Activated naive CD4-positive, alpha-beta T cell treated with anti-CD3 and anti-CD28 coated beads, Interleukin-2, amount 50 U/mL, for 72 hours (primary cell): ENCODE measurements around the gene HS1BP3. TPM values are rescaled to one million over a fixed set of nuclear protein-coding genes. Genes with fewer than 3 reads are reported as not detected.

Source experiments
- ATAC-seq, 2 donors: fragments of 150-1000 bp; cut with Tn5 transposase; 2 replicates each; pipeline ENCODE4 v1.10.0; 2021; ENCODE audit warnings: mild to moderate bottlenecking in 2 of 2, moderate library complexity in 2 of 2
- DNase-seq, 2 donors: peaks; one replicate each; pipeline ENCODE4 v3.0.0; 2021 to 2022; ENCODE audit warnings: low spot score in 2 of 2
- H3K27ac Mint-ChIP-seq, 2 donors: one replicate each; pipeline ENCODE4 v1.8.0; 2022; ENCODE audit warnings: mild to moderate bottlenecking in 2 of 2, mixed read lengths in 2 of 2
- H3K36me3 Mint-ChIP-seq, 2 donors: one replicate each; pipeline ENCODE4 v1.8.0; 2022; ENCODE audit warnings: mixed read lengths in 2 of 2
- H3K9me3 Mint-ChIP-seq, 2 donors: one replicate each; pipeline ENCODE4 v1.8.0; 2022; ENCODE audit warnings: mixed read lengths in 2 of 2
- total RNA-seq, 2 donors: library from RNA; stranded (reverse); gene quantifications; one replicate each; pipeline ENCODE4 v1.2.3, GENCODE V29; 2022

Gene HS1BP3
- total RNA-seq, 2 donors from 2014 or later: 6.1 to 7.9 TPM

GRCh38 chr2:20642055-20642971 lies 8.6 kb downstream of the HS1BP3 start:
- peak; percentile 69 to 82 for DNase-seq
- H3K36me3 Mint-ChIP-seq: no peaks in the 10 kb centered on the region
- peak; percentile 97 to 98 for ATAC-seq
- H3K9me3 Mint-ChIP-seq: no peaks in the 10 kb centered on the region
- H3K27ac Mint-ChIP-seq: no peak overlapping the region

- DNase-seq (no peak), ATAC-seq (no peak)
- Mint-ChIP-seq H3K36me3 (no peaks in the 10 kb centered on the region), H3K27ac (no peak overlapping the region), H3K9me3 (no peaks in the 10 kb centered on the region)
Observed at GRCh38 chr2:20641123-20641985, 9.5 kb downstream of the HS1BP3 start.

- no peak for DNase-seq
- no peaks in the 10 kb centered on the region for H3K36me3 Mint-ChIP-seq
- H3K9me3 Mint-ChIP-seq: no peaks in the 10 kb centered on the region
- peak overlapping the region in 1 of 2 donors; percentile 29 for H3K27ac Mint-ChIP-seq
- ATAC-seq: no peak
Observed at GRCh38 chr2:20640411-20641122, 10.3 kb downstream of the HS1BP3 start.

- no peak overlapping the region for H3K27ac Mint-ChIP-seq
- H3K9me3 Mint-ChIP-seq: no peaks in the 10 kb centered on the region
- no peak for ATAC-seq
- DNase-seq: no peak
- H3K36me3 Mint-ChIP-seq: peaks cover 0 to 5% of the 10 kb centered on the region in 2 donors
Observed at GRCh38 chr2:20638646-20639430, 12.1 kb downstream of the HS1BP3 start.

DNA sequence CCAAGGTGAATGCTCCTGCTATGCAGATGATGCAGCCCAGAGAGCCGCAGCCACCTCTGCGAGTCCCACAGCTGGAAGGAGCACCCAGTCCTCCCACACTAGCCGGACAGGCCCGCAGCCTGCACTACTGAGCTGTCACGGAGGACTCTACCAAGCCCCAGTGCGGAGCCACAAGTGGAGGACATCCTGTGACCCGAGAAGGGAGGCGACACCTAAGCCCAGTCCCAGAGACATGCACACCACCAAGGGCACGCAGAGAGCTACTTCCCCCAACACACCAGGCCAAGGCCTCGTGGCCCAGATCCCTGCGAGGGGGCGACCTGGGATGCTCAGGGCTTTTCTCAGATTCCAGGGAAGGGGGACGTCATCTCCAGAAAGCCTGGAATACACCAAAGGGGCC lies 12.9 kb downstream of the HS1BP3 start:
- no peak for DNase-seq
- Mint-ChIP-seq H3K36me3 (peaks cover 0 to 5% of the 10 kb centered on the region in 2 donors), H3K9me3 (no peaks in the 10 kb centered on the region), H3K27ac (no peak overlapping the region)
- no peak for ATAC-seq

GRCh38 chr2:20637147-20637546 lies 13.8 kb downstream of the HS1BP3 start:
- DNase-seq (no peak), ATAC-seq (no peak)
- H3K9me3 Mint-ChIP-seq: no peaks in the 10 kb centered on the region
- no peak overlapping the region for H3K27ac Mint-ChIP-seq
- peaks cover 0 to 5% of the 10 kb centered on the region in 2 donors for H3K36me3 Mint-ChIP-seq

DNA sequence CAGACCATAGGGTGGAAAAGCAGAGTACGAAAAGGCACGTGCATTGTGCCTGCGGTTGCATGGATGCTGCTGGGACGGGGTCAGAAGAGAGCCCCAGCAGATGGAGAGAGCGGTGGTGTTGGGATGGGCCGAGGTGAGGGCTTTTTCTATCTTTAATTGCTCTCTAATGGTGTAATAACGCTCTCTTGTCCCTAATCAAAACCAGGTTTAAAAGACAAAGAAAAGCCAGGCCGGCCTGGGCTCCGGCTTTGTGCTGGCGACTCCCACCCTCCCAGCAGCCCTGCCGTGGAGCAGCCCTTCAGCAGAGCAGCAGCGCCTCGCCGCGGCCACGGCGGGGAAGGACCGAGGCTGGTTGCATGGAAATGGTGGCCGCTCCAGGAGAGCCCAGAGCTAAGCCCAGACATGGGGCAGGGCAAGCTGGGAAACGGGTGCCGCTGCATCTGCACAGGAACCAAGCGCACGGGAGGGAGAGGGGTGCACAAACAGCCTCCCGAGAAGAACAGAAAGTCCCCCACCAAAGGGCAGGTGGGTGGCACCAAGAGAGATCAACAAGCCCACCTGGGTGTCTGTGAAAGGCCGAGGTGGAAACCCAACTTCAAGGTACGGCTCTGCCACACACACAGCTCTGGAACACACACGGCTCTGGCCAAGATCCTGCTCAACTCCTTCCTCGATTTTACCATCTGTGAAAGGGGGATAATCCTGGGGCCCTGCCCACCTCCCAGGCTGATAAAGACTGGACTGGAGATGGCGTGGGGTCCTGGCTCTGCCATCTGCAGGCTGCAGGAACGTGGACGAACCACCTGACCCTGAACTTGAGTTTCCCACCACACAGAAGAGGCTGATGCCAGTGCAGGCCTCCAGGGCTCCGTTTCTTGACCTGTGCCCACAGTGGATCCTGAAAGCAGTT lies 15.0 kb downstream of the HS1BP3 start:
- no peak overlapping the region for H3K27ac Mint-ChIP-seq
- peak in 1 of 2 donors; percentile 77 for DNase-seq
- no peaks in the 10 kb centered on the region for H3K9me3 Mint-ChIP-seq
- peak; percentile 75 to 92 for ATAC-seq
- peaks cover 0 to 5% of the 10 kb centered on the region in 2 donors for H3K36me3 Mint-ChIP-seq

GRCh38 chr2:20635113-20635510 lies 15.8 kb downstream of the HS1BP3 start:
- no peak for ATAC-seq
- H3K27ac Mint-ChIP-seq: no peak overlapping the region
- no peaks in the 10 kb centered on the region for H3K9me3 Mint-ChIP-seq
- peaks cover 0 to 5% of the 10 kb centered on the region in 2 donors for H3K36me3 Mint-ChIP-seq
- DNase-seq: no peak

DNA sequence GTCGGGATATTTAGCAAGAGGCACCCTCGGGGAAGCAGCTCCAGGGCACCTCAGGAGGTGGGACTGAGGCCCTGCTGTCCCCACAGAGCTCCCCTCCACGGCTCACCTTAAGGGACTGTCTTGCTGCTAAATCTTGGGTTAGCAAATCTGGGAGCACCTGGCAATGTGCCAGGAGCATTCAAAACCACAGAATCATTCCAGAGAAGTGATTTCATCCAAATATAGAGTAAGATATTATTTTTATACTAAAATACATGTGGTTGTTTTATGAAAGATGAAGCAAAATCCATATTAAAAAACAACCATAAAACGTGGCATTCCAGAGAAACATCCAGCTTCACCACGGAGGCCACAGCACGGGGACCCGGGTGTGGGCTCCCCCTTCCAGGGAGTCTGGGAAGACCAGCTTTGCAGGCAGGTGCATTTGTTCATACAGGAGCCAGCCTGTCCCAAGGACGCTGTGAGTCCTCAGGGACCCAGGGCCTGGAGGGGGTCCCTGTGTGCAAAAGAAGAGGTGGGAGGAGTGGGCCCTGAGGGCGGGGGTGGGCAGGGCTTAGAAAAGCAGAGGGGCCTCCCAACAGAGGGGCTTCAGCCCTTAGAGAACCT lies 16.3 kb downstream of the HS1BP3 start:
- H3K36me3 Mint-ChIP-seq: peaks cover 0 to 5% of the 10 kb centered on the region in 2 donors
- no peaks in the 10 kb centered on the region for H3K9me3 Mint-ChIP-seq

DNA sequence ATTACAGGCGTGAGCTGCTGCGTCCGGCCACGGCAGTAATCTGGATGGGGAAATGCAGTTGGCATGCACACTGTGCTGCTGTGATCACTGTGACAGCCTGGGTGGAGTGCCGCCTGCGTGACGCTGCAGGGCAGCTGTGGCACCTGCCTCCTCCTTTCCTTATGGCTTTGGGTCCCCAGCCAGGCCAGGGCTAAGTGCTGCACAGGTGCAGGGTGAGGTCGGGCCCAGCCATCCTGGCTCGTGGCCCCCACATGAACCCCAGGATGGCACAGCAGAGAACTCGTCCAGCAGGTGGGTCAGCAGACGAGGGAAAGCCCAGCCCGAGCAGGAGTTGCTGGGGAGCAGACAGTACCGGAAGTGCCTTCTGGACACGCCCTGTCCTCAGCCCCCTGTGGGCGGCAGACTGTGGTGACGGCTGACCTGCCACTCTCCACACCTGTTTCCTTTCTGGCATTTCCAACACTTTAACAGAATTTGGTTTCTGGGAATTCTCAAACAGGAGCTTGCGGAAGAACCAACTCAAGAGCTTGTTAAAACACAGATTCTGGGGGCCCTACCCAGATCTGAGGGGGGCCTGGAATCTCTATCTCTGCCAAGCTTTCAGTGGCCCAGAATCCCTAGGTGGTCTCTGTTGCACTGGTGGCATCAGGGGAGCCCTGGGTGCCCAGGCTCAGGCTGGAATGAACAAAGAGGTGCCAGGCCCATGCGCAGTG lies 16.9 kb downstream of the HS1BP3 start:
- DNase-seq (no peak), ATAC-seq (no peak)
- Mint-ChIP-seq H3K36me3 (peaks cover 0 to 5% of the 10 kb centered on the region in 2 donors), H3K9me3 (no peaks in the 10 kb centered on the region), H3K27ac (peak overlapping the region in 1 of 2 donors; percentile 65)

More for the DNA sequence above, 16.3 kb downstream of the HS1BP3 start:
- DNase-seq (no peak), ATAC-seq (no peak)
- no peak overlapping the region for H3K27ac Mint-ChIP-seq

GRCh38 chr2:20633001-20633400 lies 17.9 kb downstream of the HS1BP3 start:
- ATAC-seq (no peak), DNase-seq (no peak)
- H3K27ac Mint-ChIP-seq: no peak overlapping the region
- H3K9me3 Mint-ChIP-seq: no peaks in the 10 kb centered on the region
- H3K36me3 Mint-ChIP-seq: peaks cover 0 to 5% of the 10 kb centered on the region in 2 donors

DNA sequence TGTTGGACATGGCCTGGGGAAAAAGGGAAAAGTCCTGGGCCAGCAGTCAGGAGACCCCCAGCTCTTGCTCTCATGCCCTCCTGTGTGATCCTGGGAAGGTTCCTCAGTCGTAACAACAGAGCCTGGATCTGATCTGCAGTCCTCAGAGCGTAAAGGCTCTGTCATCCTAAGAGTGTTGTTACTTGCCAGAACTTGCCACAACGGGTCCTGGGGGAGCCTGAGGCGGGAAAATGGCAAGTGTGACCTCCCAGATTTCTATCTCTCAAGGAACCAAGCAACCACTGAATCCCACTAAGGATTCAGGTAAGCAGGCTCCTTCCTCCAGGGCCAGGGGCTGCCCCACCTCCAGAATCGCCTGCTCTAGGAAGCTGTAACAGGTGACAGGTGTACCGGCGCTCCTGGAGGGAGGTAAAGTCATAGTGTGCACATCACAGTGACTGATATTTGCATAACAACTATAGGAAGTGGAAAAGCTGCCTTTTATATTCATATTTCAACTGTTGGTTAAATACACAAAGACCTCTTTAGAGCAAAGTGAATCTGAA lies 18.4 kb downstream of the HS1BP3 start:
- no peak overlapping the region for H3K27ac Mint-ChIP-seq

GRCh38 chr2:20631617-20632307 lies 19.1 kb downstream of the HS1BP3 start:
- no peaks in the 10 kb centered on the region for H3K9me3 Mint-ChIP-seq
- DNase-seq: no peak
- H3K36me3 Mint-ChIP-seq: peaks cover 0 to 5% of the 10 kb centered on the region in 2 donors
- H3K27ac Mint-ChIP-seq: peak overlapping the region in 1 of 2 donors; percentile 72
- no peak for ATAC-seq

More for the DNA sequence above, 18.4 kb downstream of the HS1BP3 start:
- Mint-ChIP-seq H3K36me3 (peaks cover 0 to 5% of the 10 kb centered on the region in 2 donors), H3K9me3 (no peaks in the 10 kb centered on the region)
- no peak for DNase-seq
- ATAC-seq: no peak
